Activated naive CD8-positive, alpha-beta T cell (primary cell): ENCODE measurements around the gene HDGF.

ENCODE experiments used
- H3K27ac Mint-ChIP-seq: one replicate; pipeline ENCODE4 v1.8.0; 2021; ENCODE audit warnings: mixed read lengths
- H3K27me3 Mint-ChIP-seq: one replicate; pipeline ENCODE4 v1.8.0; 2021; ENCODE audit warnings: mixed read lengths
- H3K36me3 Mint-ChIP-seq: one replicate; pipeline ENCODE4 v1.8.0; 2021; ENCODE audit warnings: mixed read lengths
- H3K4me1 Mint-ChIP-seq: one replicate; pipeline ENCODE4 v1.8.0; 2021; ENCODE audit warnings: low read depth, mixed read lengths
- H3K4me3 Mint-ChIP-seq: one replicate; pipeline ENCODE4 v1.8.0; 2021; ENCODE audit warnings: mild to moderate bottlenecking, mixed read lengths
- H3K9me3 Mint-ChIP-seq: one replicate; pipeline ENCODE4 v1.8.0; 2021; ENCODE audit warnings: low read depth, mixed read lengths

The HDGF gene

DNA sequence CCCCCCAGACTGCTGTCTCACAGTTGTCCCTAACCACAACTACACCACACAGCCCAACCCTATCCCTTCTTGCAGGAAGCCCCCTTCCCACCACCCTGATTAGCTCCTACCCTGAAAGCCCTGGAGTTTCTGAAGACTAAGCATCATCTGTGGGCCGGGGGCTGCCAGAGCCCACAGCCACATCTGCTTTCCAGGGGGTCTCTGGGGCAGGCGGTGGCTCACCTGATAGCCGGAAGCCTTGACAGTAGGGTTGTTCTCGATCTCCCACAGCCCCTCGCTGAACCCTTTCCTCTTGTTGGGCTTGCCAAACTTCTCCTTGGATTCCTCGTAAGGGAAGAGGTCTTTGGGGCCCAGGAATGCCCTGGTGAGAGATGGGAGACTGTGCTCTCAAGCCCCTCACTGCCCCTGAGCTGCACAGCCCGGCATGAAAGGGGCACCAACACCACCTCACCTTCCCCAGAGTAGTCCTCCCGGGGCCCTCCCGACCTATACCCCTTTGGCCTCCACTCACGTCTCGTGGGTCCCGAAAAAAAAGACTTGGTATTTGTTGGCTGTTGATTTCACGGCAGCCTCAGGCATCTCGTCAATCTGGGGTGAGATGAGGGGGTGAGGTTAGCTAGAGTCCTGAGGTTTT is 6.6 kb downstream of the HDGF start:
- H3K4me1 Mint-ChIP-seq: peaks cover 55% of the 10 kb centered on the region
- H3K27me3 Mint-ChIP-seq: no peaks in the 10 kb centered on the region
- H3K9me3 Mint-ChIP-seq: no peaks in the 10 kb centered on the region
- H3K36me3 Mint-ChIP-seq: peaks cover 12% of the 10 kb centered on the region
- no peak overlapping the region for H3K4me3 Mint-ChIP-seq
- H3K27ac Mint-ChIP-seq: peak overlapping the region; percentile 75

DNA sequence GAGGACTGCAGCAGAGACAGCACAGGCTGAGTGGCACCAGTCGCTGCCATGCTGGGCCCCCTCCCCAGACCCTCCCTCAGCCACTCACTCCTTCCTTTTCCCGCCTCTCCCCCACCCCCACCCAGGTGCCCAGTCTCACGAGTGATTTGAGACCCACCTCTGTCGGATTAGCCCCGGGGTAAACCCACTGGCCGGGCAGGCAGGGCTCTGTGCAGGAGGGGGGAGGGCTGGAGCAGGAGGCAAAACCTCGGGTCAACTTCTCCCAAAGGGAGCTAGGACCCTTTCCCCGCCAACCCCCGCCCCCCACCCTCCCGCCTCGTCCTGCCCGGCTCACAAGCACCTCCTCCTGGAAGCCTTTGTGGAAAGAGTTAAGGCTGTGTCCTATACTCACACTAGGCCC is 7.1 kb downstream of the HDGF start:
- Mint-ChIP-seq H3K27me3 (no peaks in the 10 kb centered on the region), H3K36me3 (peaks cover 12% of the 10 kb centered on the region), H3K4me3 (no peak overlapping the region), H3K4me1 (peaks cover 52% of the 10 kb centered on the region), H3K27ac (no peak overlapping the region), H3K9me3 (no peaks in the 10 kb centered on the region)

DNA sequence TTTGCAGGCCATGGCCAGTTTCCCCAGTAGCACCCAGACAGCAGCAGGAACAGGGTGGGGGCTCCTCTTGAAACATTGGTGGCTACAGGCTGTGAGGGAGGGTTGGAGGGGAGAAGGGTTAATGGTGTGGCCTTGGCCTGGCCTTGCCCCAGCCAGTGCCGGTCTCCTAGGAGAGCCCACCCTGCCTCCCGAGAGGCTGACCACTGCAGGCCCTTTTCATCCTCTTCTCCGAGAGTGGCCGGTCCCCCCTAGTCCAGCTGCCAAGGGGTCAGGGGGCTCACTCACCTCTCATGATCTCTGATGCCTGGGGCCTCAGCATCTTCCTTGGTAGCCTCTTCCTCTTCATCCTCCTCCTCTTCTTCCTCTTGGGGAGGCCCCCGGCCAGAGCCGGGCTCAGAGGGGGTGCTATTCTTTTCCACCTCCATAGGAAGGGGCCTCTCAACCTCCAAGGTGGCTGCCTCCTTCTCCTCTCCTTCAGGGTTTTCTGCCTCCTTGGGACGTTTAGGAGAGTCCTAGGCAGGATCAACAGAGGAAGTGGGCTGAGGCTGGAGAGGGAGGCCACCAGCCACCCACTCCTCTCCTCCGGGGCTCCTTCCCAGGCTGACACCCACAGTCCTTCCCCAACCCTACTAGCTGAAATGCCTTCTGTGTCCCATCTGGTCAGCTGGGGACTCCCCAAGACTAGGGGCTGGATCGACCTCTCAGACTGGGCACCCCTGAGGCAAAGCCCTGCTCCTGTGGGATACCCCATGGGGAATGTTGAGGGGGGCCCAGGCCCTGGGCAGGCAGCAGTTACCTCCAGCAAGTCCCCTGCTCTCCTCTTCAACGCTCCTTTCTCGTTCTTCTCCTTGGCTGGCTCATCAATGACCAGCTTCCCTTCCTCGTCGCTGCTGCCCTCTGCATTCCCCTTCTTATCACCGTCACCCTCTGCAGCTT is 7.8 kb downstream of the HDGF start:
- Mint-ChIP-seq H3K36me3 (peaks cover 12% of the 10 kb centered on the region), H3K4me1 (peaks cover 52% of the 10 kb centered on the region), H3K27me3 (no peaks in the 10 kb centered on the region), H3K27ac (peak overlapping the region; percentile 3), H3K4me3 (no peak overlapping the region), H3K9me3 (no peaks in the 10 kb centered on the region)

DNA sequence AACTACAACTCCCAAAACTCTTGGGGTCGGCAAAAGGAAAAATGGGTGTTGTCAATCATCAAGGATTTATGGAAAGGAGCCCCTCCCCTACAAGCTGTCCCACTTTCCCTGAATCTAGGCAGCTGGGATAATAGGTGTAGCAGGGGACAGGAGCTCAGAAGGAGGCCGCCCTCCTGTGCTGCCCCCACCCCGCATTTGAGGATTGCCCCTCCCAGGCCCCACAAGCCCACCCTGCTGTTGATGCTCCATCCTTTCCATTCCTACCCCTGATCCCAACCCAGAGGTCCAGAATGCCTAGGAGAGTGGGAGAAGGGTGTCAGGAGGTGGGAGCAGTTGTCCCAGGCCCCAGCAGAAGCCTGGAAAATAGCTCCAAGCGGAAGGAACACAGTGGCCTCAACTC is 8.7 kb downstream of the HDGF start:
- Mint-ChIP-seq H3K4me1 (peaks cover 46% of the 10 kb centered on the region), H3K27ac (peak overlapping the region; percentile 3), H3K27me3 (no peaks in the 10 kb centered on the region), H3K4me3 (no peak overlapping the region), H3K36me3 (peaks cover 12% of the 10 kb centered on the region), H3K9me3 (no peaks in the 10 kb centered on the region)

DNA sequence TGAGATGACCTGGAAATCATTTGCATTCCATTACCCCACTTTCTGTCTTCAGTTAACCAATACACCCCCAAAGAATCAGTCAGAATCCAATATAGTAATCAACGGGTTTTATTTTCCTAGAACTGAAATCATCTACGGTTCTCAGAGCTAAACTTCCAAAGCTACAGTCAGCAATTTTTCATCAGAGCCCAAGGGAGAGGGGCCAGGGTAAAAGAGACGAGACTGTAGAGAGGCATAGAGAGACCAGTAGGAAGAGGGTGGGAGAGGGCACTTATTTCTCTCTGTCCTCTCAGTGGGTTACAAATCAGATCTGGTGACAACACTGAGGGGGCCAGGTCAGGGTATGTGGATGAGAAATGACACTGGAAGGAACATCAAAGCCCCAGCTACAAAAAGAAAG is 9.5 kb downstream of the HDGF start:
- H3K27me3 Mint-ChIP-seq: no peaks in the 10 kb centered on the region
- peaks cover 12% of the 10 kb centered on the region for H3K36me3 Mint-ChIP-seq
- peaks cover 39% of the 10 kb centered on the region for H3K4me1 Mint-ChIP-seq
- peak overlapping the region; percentile 30 for H3K4me3 Mint-ChIP-seq
- no peaks in the 10 kb centered on the region for H3K9me3 Mint-ChIP-seq
- peak overlapping the region; percentile 98 for H3K27ac Mint-ChIP-seq

DNA sequence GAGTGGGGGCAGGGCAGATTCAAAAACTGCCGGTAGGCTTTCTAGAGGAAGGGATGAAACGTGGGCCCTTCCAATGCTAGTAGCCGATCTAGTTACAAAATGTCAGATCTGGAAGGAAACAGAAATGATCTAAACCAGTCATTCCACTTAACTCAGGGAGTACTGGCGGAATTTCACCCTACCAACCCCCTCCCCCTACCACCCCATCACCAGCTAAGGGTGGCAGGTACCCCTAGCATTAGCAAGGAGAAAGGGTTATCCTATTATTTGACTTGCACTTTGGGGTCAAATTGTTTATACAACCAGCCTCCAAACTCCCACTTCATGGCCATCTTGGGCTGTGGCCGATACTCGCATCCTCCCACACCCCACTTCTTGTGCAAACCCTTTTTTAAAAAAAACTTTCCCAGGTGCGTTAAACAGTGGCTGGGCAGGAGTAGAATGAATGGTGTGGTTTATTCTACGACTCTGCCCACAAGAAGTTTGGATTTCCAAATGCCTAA is 9.9 kb downstream of the HDGF start:
- peak overlapping the region; percentile 95 for H3K4me3 Mint-ChIP-seq
- peaks cover 12% of the 10 kb centered on the region for H3K36me3 Mint-ChIP-seq
- H3K27me3 Mint-ChIP-seq: no peaks in the 10 kb centered on the region
- peak overlapping the region; percentile 98 for H3K27ac Mint-ChIP-seq
- H3K4me1 Mint-ChIP-seq: peaks cover 37% of the 10 kb centered on the region
- H3K9me3 Mint-ChIP-seq: no peaks in the 10 kb centered on the region

DNA sequence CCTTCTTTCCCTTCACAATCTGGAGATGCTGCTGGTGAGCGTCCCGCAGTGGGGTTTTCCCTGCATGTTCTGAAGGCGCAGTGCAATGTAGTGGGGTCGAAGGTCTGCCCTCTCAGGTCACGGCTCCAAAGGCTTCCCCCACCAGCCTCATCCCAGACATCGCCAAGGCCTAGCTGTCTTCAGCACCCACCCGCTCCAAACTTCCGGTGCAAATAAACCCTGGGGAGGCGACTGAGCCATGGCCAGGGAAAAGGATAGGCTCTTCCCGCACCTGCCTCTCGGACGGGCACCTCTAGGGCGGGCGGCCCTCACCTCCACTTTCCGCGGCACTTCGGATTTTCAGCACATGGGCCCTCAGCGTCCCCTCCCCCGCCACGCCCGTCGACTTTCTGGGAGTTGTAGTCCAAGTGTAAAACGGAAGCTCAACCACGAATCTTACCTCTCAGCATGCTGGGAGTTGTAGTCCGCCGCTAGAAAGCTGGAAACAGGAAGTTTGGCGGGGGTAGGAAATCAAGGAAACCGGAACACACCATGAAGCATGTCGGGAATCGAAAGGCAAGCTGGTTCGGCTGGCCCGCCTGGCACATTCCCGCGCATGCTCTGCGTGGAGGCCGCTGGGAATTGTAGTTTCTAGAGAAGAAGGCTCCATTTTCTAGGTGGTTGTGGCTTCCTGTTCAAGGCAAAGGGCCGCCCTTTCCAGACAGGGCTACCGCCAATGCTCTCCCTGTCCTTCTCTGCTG is 10.6 kb downstream of the HDGF start, which contains the start of gene MRPL24:
MRPL24 (minus strand) TSS at position 348 of the 740 bp plus-strand sequence. CDS start 2,384 bp downstream, outside the sequence.
- H3K36me3 Mint-ChIP-seq: peaks cover 12% of the 10 kb centered on the region

DNA sequence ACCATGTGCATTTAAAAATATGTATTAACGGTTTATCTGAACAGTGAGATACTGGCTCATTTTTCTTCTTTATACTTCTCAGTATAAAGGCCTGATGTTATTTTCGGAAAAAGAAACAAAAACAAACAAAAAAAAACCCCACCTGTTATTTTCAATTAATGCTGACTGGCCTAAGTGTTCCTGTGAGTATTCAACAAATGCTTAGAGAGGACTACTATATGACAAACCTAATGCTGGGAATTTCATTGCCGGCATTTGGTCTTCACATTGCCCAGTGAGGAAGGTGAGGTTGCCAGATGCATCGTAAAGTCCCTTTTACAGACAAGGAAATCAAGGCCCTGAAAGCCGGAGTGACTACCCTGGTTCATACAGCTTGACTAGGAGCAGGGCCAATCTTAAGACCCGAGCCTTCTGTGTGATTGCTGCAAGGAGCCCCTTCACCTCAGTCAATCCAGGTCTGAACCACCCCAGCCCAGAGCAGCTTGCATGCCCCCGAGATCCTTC is 11.2 kb downstream of the HDGF start:
- peak overlapping the region; percentile 98 for H3K27ac Mint-ChIP-seq
- no peaks in the 10 kb centered on the region for H3K27me3 Mint-ChIP-seq
- H3K4me1 Mint-ChIP-seq: peaks cover 27% of the 10 kb centered on the region
- peak overlapping the region; percentile 95 for H3K4me3 Mint-ChIP-seq
- no peaks in the 10 kb centered on the region for H3K9me3 Mint-ChIP-seq
- peaks cover 7% of the 10 kb centered on the region for H3K36me3 Mint-ChIP-seq

More for the DNA sequence above, 10.6 kb downstream of the HDGF start, which contains the start of gene MRPL24:
- H3K4me1 Mint-ChIP-seq: peaks cover 33% of the 10 kb centered on the region
- no peaks in the 10 kb centered on the region for H3K9me3 Mint-ChIP-seq
- peak within 1 kb of the TSS; percentile 95 for H3K4me3 Mint-ChIP-seq
- no peaks in the 10 kb centered on the region for H3K27me3 Mint-ChIP-seq
- H3K27ac Mint-ChIP-seq: peak within 1 kb of the TSS; percentile 98

DNA sequence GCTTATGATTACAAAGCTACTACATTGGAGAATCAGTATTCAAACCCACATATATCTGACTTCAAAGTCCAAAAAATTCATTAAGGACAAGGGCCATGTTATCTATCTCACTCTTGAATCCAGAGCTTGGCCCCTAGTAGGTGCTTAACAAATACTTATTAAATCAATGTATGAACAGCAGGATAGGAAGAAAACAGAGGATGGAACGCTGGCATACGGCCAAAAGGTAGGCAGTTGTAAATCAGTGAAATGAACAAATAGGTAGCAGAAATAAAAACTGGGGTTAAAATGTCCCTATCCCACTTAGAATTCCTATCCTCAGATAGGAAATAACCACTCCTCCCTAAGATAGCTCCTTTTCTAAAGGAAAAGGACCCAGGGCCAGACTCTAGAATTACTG is 12.6 kb downstream of the HDGF start:
- peaks cover 7% of the 10 kb centered on the region for H3K36me3 Mint-ChIP-seq
- no peaks in the 10 kb centered on the region for H3K27me3 Mint-ChIP-seq
- H3K9me3 Mint-ChIP-seq: no peaks in the 10 kb centered on the region
- peak overlapping the region; percentile 80 for H3K27ac Mint-ChIP-seq
- H3K4me1 Mint-ChIP-seq: peaks cover 25% of the 10 kb centered on the region
- peak overlapping the region; percentile 95 for H3K4me3 Mint-ChIP-seq

DNA sequence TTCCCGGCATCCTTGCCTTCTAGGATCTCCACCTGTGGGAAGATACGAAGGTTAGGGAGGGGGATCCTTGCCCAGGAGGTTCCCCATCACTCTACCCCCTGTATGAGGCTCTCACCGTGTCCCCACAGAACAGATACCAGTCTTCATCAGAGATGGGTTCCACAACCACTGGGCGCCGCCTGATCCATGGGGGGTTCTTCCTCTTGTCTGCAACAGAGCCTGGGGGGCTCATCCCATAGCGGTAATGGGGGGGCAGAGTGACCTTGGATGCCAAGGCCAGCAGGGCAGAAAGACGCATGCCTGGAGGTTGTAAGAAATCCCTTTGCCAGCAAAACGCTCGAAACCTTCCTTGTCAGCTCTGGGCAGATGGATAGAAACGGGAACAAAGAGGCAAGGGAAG is 13.1 kb downstream of the HDGF start:
- H3K4me3 Mint-ChIP-seq: peak overlapping the region; percentile 30
- H3K36me3 Mint-ChIP-seq: peaks cover 7% of the 10 kb centered on the region
- no peak overlapping the region for H3K27ac Mint-ChIP-seq
- H3K4me1 Mint-ChIP-seq: peaks cover 25% of the 10 kb centered on the region
- H3K9me3 Mint-ChIP-seq: no peaks in the 10 kb centered on the region
- no peaks in the 10 kb centered on the region for H3K27me3 Mint-ChIP-seq

DNA sequence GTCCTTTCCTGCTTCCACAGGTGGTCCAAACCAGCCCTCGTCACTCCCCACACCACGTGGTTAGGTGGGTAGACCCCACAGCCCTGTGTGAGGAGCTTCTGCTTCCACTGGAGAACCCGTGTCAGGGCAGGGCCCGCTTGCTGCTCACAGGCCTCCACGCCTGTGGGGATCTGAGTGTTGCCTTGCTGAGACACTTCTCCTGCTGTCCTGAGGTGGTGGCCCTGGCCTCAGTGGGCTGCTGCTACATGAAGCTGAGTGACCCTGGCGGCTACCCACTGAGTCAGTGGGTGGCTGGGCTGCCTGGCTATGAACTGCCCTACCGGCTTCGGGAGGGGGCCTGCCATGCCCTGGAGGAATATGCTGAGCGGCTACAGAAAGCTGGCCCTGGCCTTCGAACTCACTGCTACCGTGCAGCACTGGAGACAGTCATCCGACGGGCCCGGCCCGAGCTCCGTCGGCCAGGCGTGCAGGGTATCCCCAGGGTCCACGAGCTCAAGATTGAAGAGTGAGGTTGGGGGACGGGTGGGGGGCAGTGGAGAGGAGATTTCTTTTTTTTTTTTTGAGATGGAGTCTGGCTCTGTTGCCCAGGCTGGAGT is 17.4 kb downstream of the HDGF start:
- H3K27me3 Mint-ChIP-seq: no peaks in the 10 kb centered on the region
- no peaks in the 10 kb centered on the region for H3K9me3 Mint-ChIP-seq
- peaks cover 22% of the 10 kb centered on the region for H3K4me1 Mint-ChIP-seq
- H3K36me3 Mint-ChIP-seq: peaks cover 3% of the 10 kb centered on the region
- no peak overlapping the region for H3K27ac Mint-ChIP-seq
- no peak overlapping the region for H3K4me3 Mint-ChIP-seq

DNA sequence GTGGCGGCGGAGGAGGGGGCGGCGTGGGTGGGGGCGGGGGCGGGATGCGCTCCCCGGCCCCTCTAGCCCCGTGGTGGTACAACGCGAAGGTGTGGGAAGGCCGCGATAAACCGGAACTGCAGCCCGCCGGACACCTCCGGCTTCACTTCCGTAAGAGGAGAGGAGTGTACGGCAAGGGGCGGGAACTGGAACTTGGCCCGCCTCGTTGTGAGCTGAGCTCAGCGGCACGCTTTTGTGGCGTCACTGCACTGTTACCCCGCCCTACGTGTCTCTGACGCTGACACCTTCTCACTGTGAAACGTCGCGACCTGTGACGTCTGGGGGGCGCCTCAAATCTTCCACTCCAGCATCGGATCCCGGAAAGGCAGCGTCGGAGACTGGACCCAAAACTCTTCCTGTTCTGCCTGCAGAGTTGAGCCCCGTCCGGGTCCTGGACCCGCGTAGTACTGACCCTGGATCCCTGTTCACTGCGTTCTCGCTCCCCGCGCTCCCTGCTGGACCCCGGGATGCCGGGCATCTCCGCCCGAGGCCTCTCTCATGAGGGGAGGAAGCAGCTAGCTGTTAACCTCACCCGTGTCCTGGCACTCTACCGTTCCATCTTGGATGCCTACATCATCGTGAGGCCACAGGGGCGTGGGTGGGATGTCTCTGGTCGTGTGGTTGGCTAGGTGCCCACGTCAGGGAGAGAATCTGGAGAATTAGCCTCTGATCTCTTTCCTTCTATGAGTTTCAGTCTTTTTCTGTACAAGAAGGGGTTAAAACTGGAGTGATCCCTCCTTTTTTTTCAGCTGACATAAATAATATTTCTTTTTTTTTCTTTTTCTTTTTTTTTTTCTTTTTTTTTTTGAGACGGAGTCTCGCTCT is 22.6 kb downstream of the HDGF start, which contains the start of gene ISG20L2:
ISG20L2 (minus strand) TSS at position 168 of the 864 bp plus-strand sequence. CDS start 1,114 bp downstream, outside the sequence.
- Mint-ChIP-seq H3K27ac (peak within 1 kb of the TSS; percentile 99), H3K4me3 (no peak within 1 kb of the TSS), H3K4me1 (peaks cover 32% of the 10 kb centered on the region), H3K9me3 (no peaks in the 10 kb centered on the region), H3K27me3 (no peaks in the 10 kb centered on the region), H3K36me3 (peaks cover 6% of the 10 kb centered on the region)

DNA sequence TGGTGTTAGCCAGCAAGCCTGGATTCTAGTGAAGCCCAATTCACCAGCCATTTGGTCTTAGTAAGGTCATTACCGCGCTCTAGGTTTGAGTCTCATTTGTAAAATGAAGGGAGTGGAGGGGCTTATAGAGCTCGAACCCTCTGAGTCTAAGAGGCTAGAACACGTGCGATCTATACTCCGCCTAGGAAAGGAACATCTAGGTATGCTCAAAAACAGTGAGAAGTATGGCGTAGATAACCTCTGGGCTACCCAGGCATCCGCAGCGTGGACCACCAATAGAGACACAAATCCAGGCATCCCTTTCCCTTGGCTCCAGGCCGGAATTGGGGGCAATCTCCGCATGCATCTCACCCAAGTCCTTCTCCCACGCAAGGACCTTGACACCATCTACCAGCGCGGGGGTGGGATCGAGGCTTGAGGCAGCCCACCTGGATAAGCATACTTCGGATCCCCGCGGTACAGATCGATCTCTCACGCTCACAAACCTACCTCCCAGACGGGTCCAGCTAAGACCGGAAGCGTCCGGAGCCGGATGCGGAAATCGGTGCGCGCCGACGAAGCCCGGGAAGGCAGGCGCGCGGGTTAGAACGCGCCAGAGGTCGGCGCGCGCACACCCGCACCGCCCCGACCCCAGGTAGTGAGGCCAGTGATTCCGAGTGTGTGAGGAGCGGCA is 23.4 kb downstream of the HDGF start, which contains the start of gene METTL25B:
METTL25B (plus strand) TSS at position 544 of the 673 bp plus-strand sequence. CDS start 636 bp downstream, outside the sequence.
- Mint-ChIP-seq H3K9me3 (no peaks in the 10 kb centered on the region), H3K4me3 (no peak within 1 kb of the TSS), H3K27me3 (no peaks in the 10 kb centered on the region), H3K27ac (peak within 1 kb of the TSS; percentile 99), H3K36me3 (peaks cover 11% of the 10 kb centered on the region), H3K4me1 (peaks cover 39% of the 10 kb centered on the region)
